NCI-H82 treated with DMSO at 0.1 percent for 48 hours (cell line): ENCODE results near the gene L3MBTL4.
"Not testable (repeated sequence)": the region's sequence is repeated elsewhere in the genome, so short reads cannot be mapped to it uniquely, and the experiment has no call there.

Experiments
- DNase-seq: peaks from one replicate; lab custom pipeline; 2025; ENCODE audit not compliant: unreplicated experiment; lab: John Stamatoyannopoulos, UW

Gene L3MBTL4

DNA sequence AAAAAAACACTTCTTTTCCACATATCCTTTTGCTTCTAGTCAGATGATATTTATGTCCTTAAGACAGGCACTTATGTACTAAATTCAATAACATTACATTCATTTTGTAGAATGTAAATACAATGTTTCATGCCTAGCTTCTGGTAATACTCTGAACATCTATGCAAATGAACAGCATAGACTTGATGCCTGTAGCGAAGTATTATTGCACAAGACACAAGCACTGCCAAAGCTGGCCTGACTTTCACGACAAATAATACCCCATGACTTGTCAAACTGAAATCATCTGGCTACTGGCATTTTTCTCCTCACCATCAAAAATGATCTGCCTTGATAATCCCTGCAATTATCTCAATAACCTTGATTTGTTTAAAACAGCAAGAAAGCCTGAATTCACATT lies 101.3 kb downstream of the L3MBTL4 start:
- DNase-seq = no peak

DNA sequence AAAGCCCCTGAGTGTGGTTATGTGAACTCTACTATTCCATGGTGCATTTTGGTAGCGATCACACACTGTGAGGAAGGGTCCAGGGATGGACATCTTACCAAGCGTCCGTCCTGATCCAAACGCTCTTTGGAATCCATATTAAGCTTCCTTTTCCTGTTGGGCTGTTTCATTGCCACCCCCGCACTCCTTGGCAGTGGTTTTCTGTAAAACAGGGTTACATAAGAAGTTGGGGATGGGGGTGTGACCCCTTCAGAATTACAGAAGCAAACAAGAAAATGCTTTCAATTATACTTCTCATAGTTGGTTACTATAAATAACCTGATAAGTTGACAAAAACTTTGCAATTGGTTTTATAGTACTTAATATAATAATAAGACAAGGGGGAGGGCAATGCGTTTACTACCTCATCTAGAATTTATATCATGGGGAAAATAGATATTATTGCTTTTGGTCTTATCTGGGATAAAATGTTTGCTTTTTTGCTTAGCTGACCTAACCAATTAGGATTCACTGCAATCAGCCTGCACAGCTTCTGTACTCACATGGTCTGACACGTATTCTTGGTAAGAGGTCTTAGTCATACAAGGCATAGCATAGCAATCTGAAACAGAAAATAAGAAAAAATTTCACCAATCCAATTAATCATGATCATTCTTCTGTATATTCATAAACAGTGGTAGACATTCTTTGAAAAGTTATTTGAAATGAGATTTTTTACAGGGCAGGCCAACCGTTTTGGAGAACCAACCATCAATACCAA lies 103.1 kb downstream of the L3MBTL4 start:
- DNase-seq = no peak

DNA sequence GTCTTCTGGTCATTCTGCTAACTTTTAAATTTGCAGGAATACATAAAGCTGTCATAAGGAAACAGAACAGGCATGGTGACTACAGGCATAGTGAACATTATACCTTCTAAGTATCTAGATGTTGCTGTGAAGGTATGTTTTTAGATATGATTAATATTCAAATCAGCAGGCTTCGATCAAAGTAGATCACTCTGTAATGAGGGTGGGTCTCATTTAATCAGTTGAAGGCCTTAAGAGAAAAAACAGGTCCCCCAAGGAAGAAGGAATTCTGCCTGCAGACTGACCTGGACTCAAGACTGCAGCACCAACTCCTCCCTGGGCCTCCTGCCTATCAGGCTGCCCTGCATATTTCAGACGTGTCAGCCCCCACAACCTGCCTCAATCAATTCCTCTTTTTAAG lies 104.0 kb downstream of the L3MBTL4 start:
- DNase-seq = no peak

DNA sequence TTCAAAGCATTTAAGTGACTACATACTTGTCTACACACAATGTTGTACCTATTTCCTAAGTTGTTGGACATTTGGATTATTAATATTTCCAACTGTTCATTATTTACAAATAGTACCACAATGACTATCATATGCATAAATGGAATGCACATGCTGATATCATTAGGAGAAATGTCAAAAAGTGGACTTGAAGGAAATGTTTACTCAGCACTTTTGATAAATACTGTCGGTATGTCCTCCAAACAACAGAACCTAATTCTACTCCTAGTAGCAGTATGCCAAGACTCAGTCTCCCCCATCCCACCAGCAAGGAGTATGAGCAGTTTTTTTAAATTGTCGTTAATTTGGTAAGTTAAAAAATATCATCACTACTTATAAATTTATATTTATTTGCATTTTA lies 116.8 kb downstream of the L3MBTL4 start:
- DNase-seq = no peak

DNA sequence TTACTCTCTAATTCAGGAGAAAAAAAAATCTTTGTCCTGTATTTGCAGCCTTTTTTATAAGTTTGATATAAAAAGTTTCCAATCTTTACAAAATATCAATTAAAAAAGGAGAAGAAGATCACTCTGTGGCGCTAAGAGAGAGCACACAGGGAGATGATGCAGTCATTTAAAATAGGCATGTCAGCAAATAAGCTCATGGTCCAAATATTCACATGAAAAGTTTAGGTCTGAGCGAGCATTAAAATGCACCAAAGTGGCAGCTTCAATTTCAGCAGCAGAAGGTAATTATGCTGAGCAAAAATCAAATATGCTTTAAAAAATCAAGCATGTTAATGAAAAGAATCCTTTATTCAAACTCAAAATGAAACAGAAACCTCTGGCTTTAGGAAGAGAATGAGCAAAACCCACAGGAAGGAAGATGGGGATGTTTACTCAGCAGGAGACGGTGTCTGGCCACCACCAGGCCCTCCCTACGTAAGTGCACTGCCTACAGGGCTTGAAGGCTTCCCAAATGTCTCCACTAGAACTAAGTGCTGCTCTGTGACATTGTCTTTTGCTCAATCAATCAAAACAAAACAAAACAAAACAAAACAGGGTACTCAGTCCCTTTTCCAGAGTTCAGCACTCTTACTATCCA lies 120.4 kb downstream of the L3MBTL4 start:
- DNase-seq = no peak

DNA sequence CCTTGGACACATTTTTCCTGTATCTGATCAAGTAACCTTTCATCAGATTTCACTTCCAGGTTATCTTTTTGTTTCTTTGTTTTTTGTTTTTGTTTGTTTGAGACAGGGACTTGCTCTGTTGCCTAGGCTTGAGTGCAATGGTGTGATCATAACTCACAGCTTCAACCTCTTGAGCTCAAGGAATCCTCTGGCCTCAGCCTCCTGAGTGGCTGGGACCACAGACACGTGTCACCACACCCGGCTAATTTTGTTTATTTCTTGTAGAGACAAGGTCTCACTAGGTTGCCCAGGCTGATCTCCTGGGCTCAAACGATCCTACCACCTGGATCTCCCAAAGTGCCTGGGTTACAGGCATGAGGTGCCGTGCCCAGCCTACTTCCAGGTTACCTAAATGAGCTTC lies 124.9 kb downstream of the L3MBTL4 start:
- DNase-seq = no peak

DNA sequence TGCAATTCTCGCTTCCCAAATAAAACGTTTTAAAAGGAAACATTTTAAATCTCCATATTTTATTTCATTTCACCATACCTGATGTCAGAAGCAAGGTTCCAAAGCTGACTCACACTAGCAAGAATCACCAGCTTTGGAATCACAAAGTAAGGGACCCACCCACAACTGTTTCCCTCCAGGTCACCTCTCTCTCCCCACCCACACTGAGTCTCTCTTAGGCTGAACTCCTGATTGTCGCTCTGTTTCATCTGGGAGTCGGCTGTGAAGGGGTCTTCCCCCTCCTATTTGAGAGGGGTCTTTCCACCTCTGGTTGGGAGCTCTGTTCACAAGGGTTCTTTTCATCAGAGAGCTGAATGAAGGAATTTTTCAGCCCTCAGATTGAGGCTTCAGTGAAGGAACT lies 128.1 kb downstream of the L3MBTL4 start:
- no peak for DNase-seq

DNA sequence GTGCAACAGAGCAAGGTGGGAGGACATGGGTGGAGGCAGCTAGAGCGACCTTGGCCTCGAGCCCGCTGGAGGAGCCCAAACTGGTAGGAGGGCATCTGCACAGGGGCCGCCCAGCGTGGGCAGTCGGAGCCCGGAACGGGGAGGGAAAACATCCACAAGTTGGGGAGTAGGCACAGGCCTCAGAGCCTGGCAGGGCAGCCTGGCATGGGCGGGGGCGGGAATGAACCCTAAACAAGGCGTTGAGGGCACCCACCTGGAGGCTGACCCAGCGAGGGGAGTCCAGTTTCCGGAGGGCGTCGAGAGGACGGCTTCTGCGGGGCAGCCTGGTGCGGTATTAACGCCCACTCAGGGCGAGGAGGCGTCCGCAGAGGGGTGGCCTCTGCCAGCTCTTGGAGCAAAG lies 129.9 kb downstream of the L3MBTL4 start:
- DNase-seq = no peak

DNA sequence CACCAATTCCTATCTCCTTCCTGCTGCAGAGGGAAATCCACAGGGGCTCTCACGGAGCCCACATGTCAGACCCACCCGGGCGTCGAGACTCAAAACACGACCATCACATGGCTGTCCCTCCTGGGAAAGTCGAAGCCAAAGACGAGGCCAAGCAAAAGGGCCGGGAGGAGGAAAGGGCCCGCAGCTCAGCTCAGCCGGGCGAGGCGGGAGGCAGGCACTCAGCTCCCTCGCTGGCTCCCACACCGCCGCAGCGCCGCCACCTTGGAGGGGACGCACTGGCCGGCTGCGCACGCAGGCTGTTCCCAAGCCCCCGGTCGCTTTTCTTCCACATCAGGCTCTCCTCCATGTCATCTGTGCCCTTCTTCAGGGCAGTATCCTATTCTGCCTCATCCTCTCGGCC lies 130.4 kb downstream of the L3MBTL4 start:
- no peak for DNase-seq

DNA sequence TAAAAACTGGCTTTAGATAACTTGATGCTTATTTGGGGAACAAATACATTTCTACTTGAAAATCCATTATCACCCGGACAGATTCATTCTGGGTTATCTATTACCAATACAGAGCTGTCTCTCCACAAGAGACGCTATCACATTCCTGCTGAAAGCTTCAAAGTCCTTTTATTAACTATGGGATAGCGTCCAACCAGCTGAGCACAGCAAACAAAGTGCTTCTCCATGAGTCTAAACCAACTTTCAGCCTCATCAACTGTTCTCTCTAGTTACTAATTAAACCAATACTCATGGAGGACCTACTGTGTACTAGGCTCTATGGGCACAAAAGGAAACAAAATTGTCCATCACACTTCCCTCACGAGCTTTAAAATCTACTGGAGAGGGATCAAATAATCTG lies 132.8 kb downstream of the L3MBTL4 start:
- no peak for DNase-seq

DNA sequence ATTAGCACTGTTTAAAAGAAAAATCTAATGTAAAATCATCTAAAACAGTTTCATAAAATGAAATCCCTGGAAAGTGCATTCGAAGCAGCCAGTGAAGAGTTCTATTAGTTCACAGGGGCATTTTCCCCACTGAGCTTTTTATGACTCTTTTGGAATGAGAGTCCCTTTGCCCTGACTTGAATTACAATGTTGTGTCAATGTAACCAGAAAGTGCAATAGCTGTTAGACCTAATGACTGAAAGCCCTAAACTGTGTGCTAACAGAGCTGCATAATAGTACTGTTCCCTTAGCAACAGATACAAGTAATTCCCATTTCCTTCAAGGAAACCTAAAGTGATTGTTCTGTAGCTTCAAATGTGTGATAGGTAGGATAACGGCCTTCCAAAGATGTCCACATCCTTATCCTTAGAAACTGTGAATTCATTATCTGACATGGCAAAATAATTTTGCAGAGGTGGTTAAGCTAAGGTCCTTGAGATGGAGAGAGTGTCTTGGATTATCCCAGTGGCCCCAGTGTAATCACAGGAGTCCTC lies 134.4 kb downstream of the L3MBTL4 start:
- DNase-seq = no peak

DNA sequence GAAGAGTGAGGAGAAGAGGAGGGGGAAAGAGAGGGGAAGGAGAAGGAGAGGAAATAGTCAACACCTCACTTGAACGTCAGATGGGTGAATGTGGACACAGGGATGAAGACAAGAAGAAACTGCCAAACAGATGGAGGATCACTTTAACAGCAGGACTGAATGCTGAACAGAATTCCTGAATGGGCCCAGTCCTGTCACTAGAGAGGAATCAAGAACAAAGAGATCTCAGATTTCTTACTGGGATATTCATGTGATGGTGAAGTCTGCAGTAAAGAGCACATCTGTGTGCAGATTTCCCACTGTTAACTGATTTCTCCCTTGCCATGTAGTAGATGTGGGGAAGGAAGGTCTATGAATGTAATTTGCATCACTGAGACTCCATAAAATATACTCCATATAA lies 135.4 kb downstream of the L3MBTL4 start:
- DNase-seq = no peak

DNA sequence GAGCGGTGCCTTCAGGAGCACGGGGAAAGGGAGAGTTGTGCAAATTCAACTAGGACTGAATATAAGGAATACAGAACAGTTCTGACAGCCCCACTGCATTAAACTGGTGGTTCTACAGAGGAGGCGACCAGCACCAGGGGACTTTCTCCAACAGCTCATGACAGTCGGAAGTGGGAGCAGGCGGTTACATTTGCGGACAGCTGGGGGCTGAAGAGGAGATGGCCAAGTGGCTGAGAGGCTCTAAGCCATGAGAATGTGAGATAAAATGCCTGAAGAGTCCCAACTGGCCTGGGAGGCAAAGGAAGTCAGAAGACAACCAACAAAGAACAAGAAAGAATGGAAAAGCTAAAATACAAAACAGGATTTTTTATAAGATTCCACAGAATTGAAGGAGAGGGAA lies 141.3 kb downstream of the L3MBTL4 start:
- DNase-seq = no peak

DNA sequence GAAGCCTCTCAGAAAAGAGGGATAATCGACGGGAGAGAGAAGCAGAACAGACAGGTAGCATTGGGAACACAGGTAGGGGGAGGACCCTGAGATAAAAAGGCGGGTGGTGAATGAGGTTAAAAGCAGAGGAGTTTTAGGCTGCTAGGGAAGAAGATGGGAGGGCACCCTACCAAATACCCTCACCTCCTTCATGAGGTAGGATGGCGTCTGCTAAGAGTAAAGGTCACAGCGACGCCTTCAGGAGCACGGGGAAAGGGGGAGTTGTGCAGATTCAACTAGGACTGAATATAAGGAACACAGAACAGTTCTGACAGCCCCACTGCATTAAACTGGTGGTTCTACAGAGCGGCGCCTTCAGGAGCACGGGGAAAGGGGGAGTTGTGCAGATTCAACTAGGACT lies 142.6 kb downstream of the L3MBTL4 start:
- DNase-seq = not testable (repeated sequence)

DNA sequence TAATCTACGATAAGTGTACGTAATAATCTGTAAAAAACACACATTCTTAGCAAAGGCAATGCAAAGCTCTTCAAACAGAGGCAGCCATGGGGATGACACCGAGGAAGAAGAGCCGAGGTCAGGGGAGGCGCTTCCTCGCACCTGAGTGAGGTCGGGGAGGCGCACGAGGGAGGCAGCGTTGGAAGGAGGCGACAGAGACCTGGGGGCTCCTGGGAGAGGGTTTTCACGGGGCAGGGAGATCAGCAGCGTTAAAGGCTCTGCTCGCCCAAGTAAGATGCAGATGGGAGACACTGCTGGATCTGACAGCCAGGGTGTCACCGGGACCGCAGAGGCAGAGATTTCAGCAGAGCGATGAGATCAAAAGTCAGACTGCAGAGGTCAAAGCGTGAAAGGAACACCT lies 143.1 kb downstream of the L3MBTL4 start:
- DNase-seq = no peak

DNA sequence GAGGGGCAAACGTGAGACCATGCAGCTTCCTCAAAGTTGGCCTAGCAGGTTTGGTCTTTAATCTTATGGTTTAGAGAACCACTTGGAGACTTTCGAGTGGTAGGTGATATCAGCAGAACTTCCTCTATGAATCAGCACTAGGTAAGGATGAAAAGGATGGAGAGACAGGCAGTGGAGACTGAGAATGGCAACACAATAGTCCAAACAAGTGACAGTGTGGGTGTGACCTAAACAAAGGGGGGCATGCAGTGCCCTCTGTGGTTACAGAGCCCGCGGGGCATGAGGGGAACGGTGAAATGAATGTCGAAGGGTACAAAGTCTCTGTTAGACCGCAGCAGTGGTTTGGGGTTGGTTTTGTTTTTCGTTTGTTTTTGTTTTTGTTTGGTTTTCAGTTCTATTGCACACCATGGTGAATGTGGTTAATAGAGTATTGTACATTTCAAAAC lies 143.9 kb downstream of the L3MBTL4 start:
- no peak for DNase-seq

DNA sequence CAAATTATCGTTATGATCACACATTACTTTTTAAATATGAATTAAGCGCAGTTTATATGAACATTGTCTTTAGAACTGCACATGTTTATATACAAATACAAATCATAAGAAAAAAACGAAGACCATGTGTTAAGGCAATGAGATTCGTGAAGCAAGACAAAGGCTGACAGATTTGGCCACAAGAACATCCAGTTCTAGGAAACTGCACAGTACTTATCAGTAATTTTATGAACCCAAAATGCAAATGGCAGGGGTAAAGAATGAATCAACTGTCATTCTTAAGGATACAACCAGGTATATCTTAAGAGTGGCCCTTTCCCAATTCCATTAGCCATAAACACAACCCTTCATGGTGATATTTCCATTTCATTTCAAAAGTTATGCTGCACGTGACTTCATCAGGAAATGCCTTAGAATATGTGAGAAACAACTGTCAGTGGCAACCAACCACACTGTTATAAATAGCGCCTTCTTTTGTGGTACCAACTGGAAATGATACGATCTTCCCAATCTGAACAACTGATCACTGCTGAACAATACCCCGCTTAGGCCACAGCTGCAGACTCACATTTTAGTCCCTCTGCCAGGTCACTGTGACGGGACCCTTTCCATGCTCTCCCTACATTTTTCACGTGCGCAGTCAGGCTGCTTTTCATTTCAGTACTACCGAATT lies 144.9 kb downstream of the L3MBTL4 start:
- no peak for DNase-seq

DNA sequence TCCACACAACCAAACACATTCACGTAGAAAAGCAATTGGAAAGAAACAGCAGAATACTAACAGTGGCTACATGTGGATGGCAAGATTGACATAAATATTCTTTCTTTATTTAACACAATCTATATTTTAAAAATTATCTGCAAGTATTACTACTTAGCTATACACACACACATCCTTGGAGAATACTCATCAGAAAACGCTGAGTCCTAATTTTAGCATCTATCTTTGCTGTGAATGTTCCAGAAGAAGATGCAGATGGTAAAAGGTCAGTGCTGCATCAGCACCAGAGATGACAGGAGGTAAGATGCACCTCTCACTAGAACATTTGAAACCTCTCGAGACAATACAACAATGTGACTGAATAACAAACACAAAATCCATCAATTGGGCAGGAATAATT lies 148.5 kb downstream of the L3MBTL4 start:
- DNase-seq = no peak

DNA sequence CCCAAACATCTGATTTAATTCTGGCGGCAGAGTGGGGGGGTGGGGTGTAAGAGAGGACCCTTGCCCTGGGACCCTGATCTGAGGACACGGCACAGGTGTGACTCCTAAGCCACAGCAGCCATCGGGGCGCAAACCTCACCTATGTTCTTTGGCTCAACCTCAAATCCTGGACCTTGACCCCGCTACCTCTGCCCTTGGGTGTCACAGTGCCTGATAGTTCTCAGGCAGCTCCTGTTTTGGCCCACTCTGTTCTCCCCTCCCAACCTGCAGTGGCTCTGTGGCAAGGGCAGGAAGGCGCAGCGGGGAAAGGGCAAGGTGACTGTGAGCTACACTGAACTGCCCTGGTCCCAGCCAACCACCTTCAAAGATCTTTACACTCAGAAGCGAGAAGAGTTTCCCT lies 152.8 kb downstream of the L3MBTL4 start:
- no peak for DNase-seq

DNA sequence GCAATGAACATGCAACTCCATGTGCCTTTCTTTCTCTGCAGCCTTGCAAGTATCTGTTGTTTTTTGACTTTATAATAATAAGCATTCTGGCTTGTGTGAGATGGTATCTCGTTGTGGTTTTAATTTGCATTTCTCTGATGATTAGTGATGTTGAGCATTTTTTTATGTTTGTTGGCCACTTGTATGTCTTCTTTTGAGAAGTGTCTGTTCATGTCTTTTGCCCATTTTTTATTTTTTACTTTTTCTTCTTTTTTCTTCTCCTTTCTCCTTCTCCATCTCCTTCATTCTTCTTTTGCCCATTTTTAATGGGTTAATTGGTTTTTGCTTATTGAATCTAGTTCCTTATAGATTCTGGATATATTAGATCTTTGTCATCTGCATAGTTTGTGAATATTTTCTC lies 155.4 kb downstream of the L3MBTL4 start:
- not testable (repeated sequence) for DNase-seq

DNA sequence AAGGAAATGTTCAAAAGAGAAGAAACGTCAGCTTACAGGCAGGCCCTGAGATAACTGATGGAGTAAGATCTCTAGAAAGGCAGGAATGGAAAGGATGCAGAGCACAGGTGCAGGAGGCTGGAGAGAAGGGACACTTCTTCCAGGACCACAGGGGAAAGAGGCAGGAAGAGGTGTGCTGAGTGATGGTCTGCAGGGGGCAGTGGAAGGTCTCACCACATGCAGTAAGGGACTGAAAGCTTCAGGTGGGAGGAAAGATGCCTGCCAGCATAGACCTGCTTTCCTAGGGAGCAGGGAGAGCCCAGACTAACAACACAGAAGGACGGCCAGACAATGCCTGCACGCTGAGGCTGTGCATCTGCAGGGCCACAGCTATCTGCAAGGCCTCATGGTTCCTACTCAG lies 156.8 kb downstream of the L3MBTL4 start:
- DNase-seq = no peak

DNA sequence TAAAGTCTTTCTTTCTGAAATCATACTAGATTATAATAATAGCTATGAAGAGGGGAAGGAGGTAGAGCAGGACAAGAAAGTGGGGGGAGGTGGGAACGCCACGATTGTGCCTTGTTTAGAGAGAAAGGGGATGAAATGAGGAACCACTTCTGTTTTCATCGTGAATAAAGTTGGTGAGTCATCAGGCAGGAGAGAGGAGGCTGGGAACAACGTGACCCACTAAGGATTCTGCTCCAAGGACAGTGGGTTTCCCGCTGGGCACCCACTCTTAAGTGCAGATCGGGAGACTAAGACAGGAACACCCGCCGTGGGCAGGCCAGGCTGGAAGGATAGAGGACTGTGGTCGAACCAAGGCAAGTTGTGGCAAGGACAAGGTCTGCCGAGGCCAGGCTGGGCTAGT lies 158.2 kb downstream of the L3MBTL4 start:
- no peak for DNase-seq
